Muscle of leg (tissue), 11 donors: ENCODE results near the gene PECR. TPM values are rescaled to one million over a fixed set of nuclear protein-coding genes. Genes with fewer than 3 reads are reported as not detected.
"Not testable (repeated sequence)": the region's sequence is repeated elsewhere in the genome, so short reads cannot be mapped to it uniquely, and the experiment has no call there.

Experiments used
- DNase-seq: peaks from one replicate; pipeline ENCODE4 v3.0.0; 2013
- H3K27ac ChIP-seq: one replicate; pipeline ENCODE4 v1.5.1; 2013; ENCODE audit warnings: mild to moderate bottlenecking, low read length, control low read depth
- H3K27me3 ChIP-seq: one replicate; pipeline ENCODE4 v1.6.1; 2013; ENCODE audit warnings: low read length; ENCODE audit not compliant: control insufficient read depth, insufficient read depth
- H3K36me3 ChIP-seq: one replicate; pipeline ENCODE4 v1.6.1; 2013; ENCODE audit warnings: low read length; ENCODE audit not compliant: control insufficient read depth, insufficient read depth
- H3K4me1 ChIP-seq: one replicate; pipeline ENCODE4 v1.6.1; 2013; ENCODE audit warnings: low read length; ENCODE audit not compliant: control insufficient read depth, insufficient read depth
- H3K4me3 ChIP-seq: one replicate; pipeline ENCODE4 v1.5.1; 2013; ENCODE audit warnings: low read length, control low read depth
- H3K9me3 ChIP-seq: replicated peaks from 2 replicates; pipeline ENCODE4 v1.6.1; 2013; ENCODE audit warnings: low read depth, low read length; ENCODE audit not compliant: control insufficient read depth
- whole genome bisulfite sequencing: methylation state at CpG from one replicate; pipeline ENCODE4 v1.1.5; 2013; ENCODE audit warnings: missing lambda C conversion rate; ENCODE audit not compliant: insufficient coverage; 5-methylcytosine and 5-hydroxymethylcytosine counted together
- polyA plus RNA-seq, 8 donors: library from polyadenylated mRNA; unstranded; fragments of 120-200 nt; gene quantifications; one replicate each; pipeline versions ENCODE4 v1.2.1 to v1.2.3, GENCODE V29; 2013; ENCODE audit warnings: inconsistent platforms in 1 of 8, low replicate concordance in 1 of 8; ENCODE audit not compliant: insufficient read length in 8 of 8, insufficient read depth in 1 of 8
- total RNA-seq: library from RNA; stranded (reverse); fragments of 120-200 nt; gene quantifications from one replicate; pipeline ENCODE4 v1.2.4, GENCODE V29; 2013

Gene PECR
- total and polyA plus RNA-seq, 9 donors = 6.5 to 9.5 (median 7.7) TPM

DNA sequence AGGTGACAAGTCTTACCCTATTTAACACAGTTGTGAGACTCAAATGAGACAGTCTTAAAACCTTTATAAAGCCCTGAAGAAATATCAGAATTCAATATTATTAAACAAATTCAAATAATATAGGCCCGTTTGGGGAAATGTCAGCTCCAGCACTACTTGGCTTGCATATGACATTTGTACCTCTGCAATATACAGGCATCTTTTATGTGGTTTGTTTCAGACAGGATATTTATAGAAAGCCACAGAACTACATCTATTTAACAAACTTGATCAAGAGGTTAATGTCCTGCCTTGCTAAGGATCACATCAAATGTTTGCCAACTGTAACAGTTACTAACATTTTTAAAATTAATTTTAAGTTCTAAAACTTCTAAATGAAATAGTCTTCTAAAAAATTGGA lies 65.0 kb downstream of the PECR start:
- Histone ChIP-seq H3K27me3 (peaks cover 3% of the 10 kb centered on the region), H3K4me3 (no peak overlapping the region), H3K9me3 (no peaks in the 10 kb centered on the region), H3K36me3 (no peaks in the 10 kb centered on the region), H3K27ac (no peak overlapping the region), H3K4me1 (peaks cover 12% of the 10 kb centered on the region)
- WGBS = no CpG with 5 or more reads among the region's 1 CpG
- DNase-seq = no peak

DNA sequence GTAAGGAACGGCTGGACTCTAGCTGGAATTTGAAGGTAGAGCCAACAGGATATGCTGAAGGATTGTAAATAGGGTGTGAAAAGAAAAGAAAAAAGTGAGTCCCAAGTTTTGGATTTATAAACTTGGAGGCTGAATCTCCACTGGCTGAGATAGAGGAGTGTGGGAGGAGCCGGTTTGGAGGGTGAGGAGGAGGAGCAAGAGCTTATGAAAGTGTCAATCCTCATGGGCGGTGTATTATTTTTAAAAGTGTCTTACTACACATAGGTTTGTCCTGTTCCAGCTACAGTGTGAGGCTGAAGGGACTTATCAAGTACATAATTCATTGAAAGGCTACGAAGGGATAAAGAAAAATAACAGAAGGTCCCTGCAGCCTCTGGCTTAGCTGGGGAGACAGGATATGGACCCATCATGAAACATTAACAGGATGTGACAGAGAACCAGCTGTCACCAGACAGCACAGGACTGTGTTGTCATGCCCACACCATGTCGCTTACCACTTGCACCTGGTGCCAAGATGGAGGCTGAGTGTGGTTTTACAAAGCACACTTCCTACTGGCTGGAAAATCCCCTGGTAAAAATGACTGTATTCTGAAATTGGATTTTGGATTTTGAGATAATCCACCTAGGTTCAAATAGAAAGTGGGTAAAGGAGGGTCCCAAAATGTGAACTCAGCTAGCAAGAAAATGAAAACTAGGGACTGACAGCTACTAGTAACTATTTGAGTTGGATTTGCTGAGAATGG lies 65.7 kb downstream of the PECR start:
- Histone ChIP-seq H3K4me3 (no peak overlapping the region), H3K27ac (peak overlapping the region; percentile 47), H3K27me3 (peaks cover 3% of the 10 kb centered on the region), H3K9me3 (no peaks in the 10 kb centered on the region), H3K4me1 (peaks cover 12% of the 10 kb centered on the region), H3K36me3 (no peaks in the 10 kb centered on the region)
- 80% methylated on average over 1 of the region's 5 CpGs for WGBS
- peak; percentile 45 for DNase-seq

DNA sequence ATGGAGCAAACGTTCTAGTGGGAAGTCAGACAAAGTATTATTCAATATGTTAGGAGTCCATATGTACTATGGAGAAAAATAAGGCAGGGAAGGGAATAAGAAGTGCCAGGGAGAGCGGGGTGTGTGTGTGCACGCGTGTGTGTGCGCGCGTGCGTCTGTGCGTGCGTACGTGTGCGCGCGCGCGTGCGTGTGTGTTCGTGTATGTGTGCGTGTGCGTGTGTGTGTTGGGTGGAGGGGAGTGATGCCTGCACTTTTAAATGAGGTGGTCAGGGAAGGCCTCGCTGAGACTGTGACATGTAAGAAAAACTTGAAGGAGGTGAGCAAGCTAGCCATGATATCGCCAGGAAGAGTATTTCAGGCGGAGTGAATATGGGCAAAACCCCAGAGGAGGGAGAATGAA lies 66.6 kb downstream of the PECR start:
- H3K9me3 ChIP-seq = no peaks in the 10 kb centered on the region
- 95% methylated on average over 23 of the region's 23 CpGs for WGBS
- no peak overlapping the region for H3K4me3 ChIP-seq
- no peak for DNase-seq
- peaks cover 12% of the 10 kb centered on the region for H3K4me1 ChIP-seq
- H3K27me3 ChIP-seq = peaks cover 3% of the 10 kb centered on the region
- H3K36me3 ChIP-seq = no peaks in the 10 kb centered on the region
- H3K27ac ChIP-seq = no peak overlapping the region

DNA sequence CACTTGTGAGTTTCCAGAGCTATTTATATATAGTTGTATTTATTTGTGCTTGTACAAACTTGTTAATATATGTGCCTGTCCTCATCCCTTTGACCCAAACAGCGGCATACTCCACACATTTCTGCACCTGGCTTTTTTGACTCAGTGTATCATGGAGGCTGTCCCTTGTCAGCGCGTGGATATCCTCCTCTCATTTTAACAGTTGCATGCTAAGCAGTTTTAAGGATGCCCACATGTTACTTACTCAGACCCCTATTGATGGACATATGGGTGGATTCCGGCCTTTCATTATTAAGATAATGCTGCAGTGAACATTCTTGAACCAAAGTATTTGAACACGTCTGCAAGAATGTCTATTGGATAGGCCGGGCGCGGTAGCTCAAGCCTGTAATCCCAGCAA lies 67.6 kb downstream of the PECR start:
- no peak overlapping the region for H3K4me3 ChIP-seq
- WGBS = 92% methylated on average over 5 of the region's 8 CpGs
- H3K9me3 ChIP-seq = no peaks in the 10 kb centered on the region

DNA sequence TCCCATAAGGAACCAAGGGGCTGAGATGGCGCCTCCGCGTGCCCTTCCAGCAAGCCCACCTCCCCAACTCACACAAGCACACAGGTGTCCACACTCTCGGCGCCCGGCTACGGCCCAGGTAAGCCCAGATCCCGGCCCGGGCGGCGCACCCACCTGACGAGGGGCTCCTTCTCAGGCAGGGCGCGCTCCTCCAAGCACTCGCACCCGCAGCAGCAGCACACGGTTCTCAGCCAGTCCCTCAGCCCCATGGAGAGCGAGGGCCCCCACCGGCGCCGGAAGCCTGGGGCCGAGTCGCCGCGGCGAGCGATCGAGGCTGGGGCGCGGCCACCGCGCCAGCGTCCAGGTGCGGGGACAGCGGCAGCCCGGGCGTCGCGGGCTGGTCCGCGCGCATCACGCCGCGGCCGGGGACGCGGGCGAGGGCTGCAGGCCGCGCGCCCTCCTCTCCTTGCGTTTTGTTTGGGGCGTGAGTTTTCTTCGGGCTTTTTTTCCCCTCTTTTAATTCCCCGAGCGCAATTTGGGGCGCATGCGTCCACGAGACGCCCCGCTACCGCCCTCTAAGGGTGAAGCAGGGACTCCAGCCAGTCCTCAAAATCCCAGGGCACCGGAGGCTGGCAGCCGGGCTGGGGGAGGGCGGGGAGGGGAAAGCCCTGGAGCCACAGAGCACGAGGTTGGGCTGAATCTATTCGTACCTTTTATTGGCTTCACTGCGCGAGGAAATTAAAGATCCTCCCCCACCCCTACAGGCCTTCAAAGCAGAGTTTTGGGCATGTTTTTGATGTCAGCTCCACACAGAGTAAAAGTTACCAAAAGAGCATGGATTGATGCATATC lies 68.3 kb downstream of the PECR start, which contains the start of gene MREG:
MREG (minus strand) TSS at position 472 of the 830 bp plus-strand sequence; CDS start at position 248, 224 bp downstream.
- peaks cover 12% of the 10 kb centered on the region for H3K4me1 ChIP-seq
- no peak within 1 kb of the TSS for H3K27ac ChIP-seq
- peak within 1 kb of the TSS; percentile 63 for H3K4me3 ChIP-seq
- peaks cover 3% of the 10 kb centered on the region for H3K27me3 ChIP-seq
- DNase-seq = peak; percentile 79
- no peaks in the 10 kb centered on the region for H3K9me3 ChIP-seq
- WGBS = under 1% methylated on average over 44 of the region's 70 CpGs
- no peaks in the 10 kb centered on the region for H3K36me3 ChIP-seq

More for the DNA sequence above, 67.6 kb downstream of the PECR start:
- DNase-seq = no peak
- H3K27ac ChIP-seq = no peak overlapping the region
- H3K27me3 ChIP-seq = peaks cover 3% of the 10 kb centered on the region
- no peaks in the 10 kb centered on the region for H3K36me3 ChIP-seq
- H3K4me1 ChIP-seq = peaks cover 12% of the 10 kb centered on the region

DNA sequence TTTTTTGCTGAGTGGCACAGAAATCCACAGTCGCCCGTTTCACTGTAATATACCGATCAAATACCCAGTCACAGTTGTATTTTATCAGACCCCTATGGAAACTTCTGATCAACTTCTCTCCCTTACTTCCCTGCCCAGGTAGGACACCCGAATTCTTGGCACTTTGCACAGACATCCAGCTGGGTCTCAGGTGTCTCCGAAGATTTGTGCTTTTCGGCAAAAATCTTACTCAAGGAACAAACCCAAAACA lies 68.9 kb downstream of the PECR start:
- peaks cover 3% of the 10 kb centered on the region for H3K27me3 ChIP-seq
- WGBS = 9% methylated on average over 6 of the region's 6 CpGs
- no peak for DNase-seq
- H3K36me3 ChIP-seq = no peaks in the 10 kb centered on the region
- H3K4me3 ChIP-seq = peak overlapping the region; percentile 63
- H3K9me3 ChIP-seq = no peaks in the 10 kb centered on the region
- peaks cover 12% of the 10 kb centered on the region for H3K4me1 ChIP-seq
- H3K27ac ChIP-seq = no peak overlapping the region

DNA sequence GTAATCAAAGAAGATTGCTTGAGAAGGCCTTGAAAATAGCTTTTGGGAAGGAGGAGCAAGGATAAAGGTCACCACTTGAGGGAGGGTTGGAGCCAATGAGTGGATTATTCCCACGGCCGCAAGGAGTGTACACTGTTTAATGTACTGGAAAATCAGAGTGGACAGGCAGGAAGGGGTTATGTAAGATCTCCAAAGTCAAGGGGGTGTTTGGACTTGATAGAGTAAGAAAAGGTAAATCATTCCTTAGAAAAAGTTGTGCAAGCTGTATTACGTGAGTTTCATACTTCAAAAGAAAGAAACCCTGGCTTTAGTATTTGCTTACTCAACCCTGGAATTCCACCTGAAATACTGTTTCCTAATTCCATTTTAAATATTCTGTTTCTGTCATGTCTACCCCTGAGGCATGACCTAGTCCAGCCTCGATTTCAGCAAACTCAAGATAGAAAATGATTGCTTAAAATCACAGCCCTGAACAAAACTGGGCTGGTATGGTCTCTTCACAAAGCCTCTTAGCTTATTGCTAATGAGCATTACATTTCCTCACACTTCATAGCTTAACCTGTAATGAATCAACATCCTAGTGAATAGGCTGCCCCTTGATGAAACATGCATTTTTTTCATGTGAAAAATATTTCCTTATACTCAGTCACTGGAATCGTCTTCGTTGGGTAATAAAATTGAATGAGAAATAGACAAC lies 69.3 kb downstream of the PECR start:
- H3K4me3 ChIP-seq = no peak overlapping the region
- no peak overlapping the region for H3K27ac ChIP-seq
- no peaks in the 10 kb centered on the region for H3K36me3 ChIP-seq
- H3K9me3 ChIP-seq = no peaks in the 10 kb centered on the region
- no peak for DNase-seq
- H3K27me3 ChIP-seq = peaks cover 3% of the 10 kb centered on the region
- H3K4me1 ChIP-seq = peaks cover 12% of the 10 kb centered on the region
- WGBS = 36% methylated on average over 4 of the region's 6 CpGs

DNA sequence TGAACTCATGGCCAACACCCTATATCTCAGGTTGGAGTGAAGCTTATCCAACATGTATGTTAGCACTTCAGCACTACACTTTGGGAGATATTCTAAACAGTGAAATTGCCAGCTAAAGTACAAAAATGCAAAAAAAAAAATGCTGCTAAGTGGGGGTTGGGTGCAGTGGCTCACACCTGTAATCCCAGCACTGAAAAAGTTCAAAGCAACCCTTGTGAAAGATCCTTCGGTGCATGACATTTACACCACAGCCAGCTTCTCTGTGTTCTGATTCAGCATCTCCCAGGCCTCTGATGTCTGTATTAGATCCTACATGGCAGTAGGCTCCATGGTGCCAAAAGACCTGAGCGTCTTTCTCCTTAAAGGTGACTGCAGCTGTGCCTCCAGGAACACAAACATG lies 72.4 kb downstream of the PECR start:
- not testable (repeated sequence) for H3K27ac ChIP-seq, DNase-seq, H3K27me3 ChIP-seq, H3K9me3 ChIP-seq, H3K4me1 ChIP-seq, H3K4me3 ChIP-seq, H3K36me3 ChIP-seq
- WGBS = 76% methylated on average over 2 of the region's 2 CpGs

DNA sequence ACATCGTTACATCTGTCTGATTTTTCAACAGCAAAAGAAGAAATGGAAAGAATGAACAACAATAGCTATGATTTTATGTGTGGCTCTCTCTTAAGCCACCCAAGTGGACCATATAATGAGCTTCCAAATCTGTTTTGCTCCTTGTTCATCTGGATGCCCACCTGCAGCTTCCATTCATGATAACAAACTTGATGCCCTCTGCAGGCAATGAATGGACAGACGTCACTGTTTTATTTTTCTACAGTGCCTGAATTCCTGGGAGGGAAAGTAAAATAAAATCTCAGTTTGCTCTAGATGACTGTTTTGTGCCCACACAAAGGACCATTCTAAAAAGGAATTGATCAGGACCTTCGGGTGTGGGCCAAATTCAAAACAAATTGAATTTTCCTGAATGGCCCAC lies 73.2 kb downstream of the PECR start:
- Histone ChIP-seq H3K4me3 (no peak overlapping the region), H3K27me3 (peaks cover 3% of the 10 kb centered on the region), H3K27ac (no peak overlapping the region), H3K36me3 (no peaks in the 10 kb centered on the region), H3K4me1 (peaks cover 5% of the 10 kb centered on the region), H3K9me3 (no peaks in the 10 kb centered on the region)
- no peak for DNase-seq
- WGBS = no CpG with 5 or more reads among the region's 3 CpGs

DNA sequence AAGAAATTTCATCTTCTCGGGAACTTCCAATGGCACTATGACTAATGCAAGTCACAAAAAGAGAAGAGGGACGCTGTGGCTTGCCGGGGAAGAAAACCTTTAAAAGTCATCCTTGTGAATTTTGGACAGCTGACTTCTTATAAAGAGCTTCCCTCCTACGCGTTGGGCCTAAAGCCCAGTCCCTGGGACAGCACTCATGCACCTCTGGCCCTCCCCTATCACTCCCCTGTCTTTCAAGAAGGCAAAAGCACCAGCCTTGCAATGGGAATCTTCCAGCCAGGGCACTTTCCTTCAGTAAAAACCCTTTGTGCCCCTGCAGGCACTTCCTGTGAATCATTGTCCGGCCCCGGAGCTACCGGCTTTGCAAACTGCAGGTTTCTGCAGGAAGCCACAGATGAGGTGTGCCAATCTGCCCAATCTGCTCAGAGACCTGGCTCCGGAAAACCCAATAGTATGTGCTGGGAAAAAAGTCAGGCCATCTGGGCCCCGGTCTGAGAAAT lies 75.4 kb downstream of the PECR start:
- peak; percentile 52 for DNase-seq
- H3K4me1 ChIP-seq = no peaks in the 10 kb centered on the region
- 40% methylated on average over 7 of the region's 10 CpGs for WGBS
- H3K36me3 ChIP-seq = no peaks in the 10 kb centered on the region
- no peak overlapping the region for H3K27ac ChIP-seq
- H3K4me3 ChIP-seq = no peak overlapping the region
- no peaks in the 10 kb centered on the region for H3K27me3 ChIP-seq
- H3K9me3 ChIP-seq = no peaks in the 10 kb centered on the region
